B cell (primary cell): ENCODE measurements around the gene ZFYVE9. TPM values are rescaled to one million over a fixed set of nuclear protein-coding genes. Genes with fewer than 3 reads are reported as not detected.

ENCODE experiments used
- ATAC-seq: fragments of 200-7000 bp; cut with Tn5 transposase; one replicate; pipeline ENCODE4 v1.10.0; 2021; ENCODE audit warnings: low read depth, mild to moderate bottlenecking, moderate number of reproducible peaks, moderate library complexity
- CTCF ChIA-PET: fragments of 350-600 bp; sonication (Branson Sonifier 250); formaldehyde crosslinking; loops from one replicate; lab custom pipeline; 2021; ENCODE audit warnings: antibody characterized with exemption, inconsistent platforms; lab: Charles Lee
- POLR2A ChIA-PET: fragments of 350-600 bp; sonication (Branson Sonifier 250); formaldehyde crosslinking; loops from one replicate; lab custom pipeline; 2021; ENCODE audit warnings: antibody characterized with exemption; lab: Charles Lee
- DNase-seq: peaks from one replicate; pipeline ENCODE4 v3.0.0; 2013
- H2AFZ ChIP-seq: 2 replicates; pipeline ENCODE4 v1.6.1; 2012; ENCODE audit warnings: mild to moderate bottlenecking, low read depth, low read length; ENCODE audit not compliant: insufficient read depth, poor library complexity, severe bottlenecking
- H3K27ac ChIP-seq, 2 donors: 1 replicate in 1 of 2; 2 replicates in 1 of 2; pipeline ENCODE4 v1.5.1; 2012 to 2013; ENCODE audit warnings: low read length in 2 of 2, mild to moderate bottlenecking in 2 of 2, moderate library complexity in 1 of 2
- H3K27me3 ChIP-seq, 4 experiments: fragments of 200-600 bp in 1 of 4; sonication (generic) in 1 of 4; replicated peaks in 1 of 4; 1 replicate in 2 of 4; 2 replicates in 2 of 4; pipeline versions ENCODE4 v1.6.1 to v1.7.0; 2013 to 2016; ENCODE audit warnings: low read length in 3 of 4, mild to moderate bottlenecking in 2 of 4, mixed read lengths in 1 of 4, moderate library complexity in 1 of 4; ENCODE audit not compliant: insufficient read depth in 4 of 4, control insufficient read depth in 3 of 4; ENCODE audit errors: control extremely low read depth in 1 of 4
- H3K36me3 ChIP-seq, 2 experiments: replicated peaks in 1 of 2; 1 replicate in 1 of 2; 2 replicates in 1 of 2; pipeline versions ENCODE4 v1.6.1 to v1.7.1; 2013; ENCODE audit warnings: low read length in 1 of 2; ENCODE audit not compliant: insufficient read depth in 2 of 2, control insufficient read depth in 1 of 2; ENCODE audit errors: control extremely low read depth in 1 of 2, extremely low read depth in 1 of 2
- H3K4me1 ChIP-seq, 2 donors: fragments of 200-600 bp in 1 of 2; sonication (generic) in 1 of 2; 1 replicate in 1 of 2; 2 replicates in 1 of 2; pipeline versions ENCODE4 v1.5.1 to v1.6.1; 2013 to 2017; ENCODE audit warnings: low read length in 2 of 2; ENCODE audit not compliant: control insufficient read depth in 2 of 2, insufficient read depth in 2 of 2
- H3K4me2 ChIP-seq: replicated peaks from 2 replicates; pipeline ENCODE3; 2012; ENCODE audit warnings: mild to moderate bottlenecking, low read depth, low read length; ENCODE audit not compliant: poor library complexity, severe bottlenecking
- H3K4me3 ChIP-seq, 5 experiments: fragments of 200-600 bp in 1 of 5; sonication (generic) in 1 of 5; 1 replicate in 3 of 5; 2 replicates in 2 of 5; pipeline versions ENCODE4 v1.5.1 to v1.7.0; 2011 to 2016; ENCODE audit warnings: low read length in 4 of 5, mild to moderate bottlenecking in 4 of 5, low read depth in 2 of 5, control low read depth in 1 of 5, moderate library complexity in 1 of 5; ENCODE audit not compliant: insufficient read depth in 1 of 5; ENCODE audit errors: control extremely low read depth in 1 of 5, extremely low read depth in 1 of 5
- H3K79me2 ChIP-seq: fragments of 200-600 bp; sonication (generic); one replicate; pipeline ENCODE4 v1.6.0; 2016; ENCODE audit warnings: low read length; ENCODE audit not compliant: control insufficient read depth, insufficient read depth
- H3K9ac ChIP-seq: fragments of 200-600 bp; sonication (generic); 2 replicates; pipeline ENCODE4 v1.6.1; 2017; ENCODE audit warnings: mild to moderate bottlenecking, low read length, moderate library complexity
- H3K9me3 ChIP-seq, 3 donors: one replicate each; pipeline versions ENCODE4 v1.6.1 to v1.7.1; 2013; ENCODE audit warnings: low read length in 2 of 3; ENCODE audit not compliant: control insufficient read depth in 2 of 3, insufficient read depth in 1 of 3; ENCODE audit errors: control extremely low read depth in 1 of 3
- H4K20me1 ChIP-seq: 2 replicates; pipeline ENCODE4 v1.6.0; 2012; ENCODE audit warnings: mild to moderate bottlenecking, low read length; ENCODE audit not compliant: insufficient read depth, control insufficient read depth, poor library complexity, severe bottlenecking
- H3K27ac Mint-ChIP-seq: one replicate; pipeline ENCODE4 v1.8.0; 2021; ENCODE audit warnings: mixed read lengths
- H3K27me3 Mint-ChIP-seq: one replicate; pipeline ENCODE4 v1.8.0; 2021; ENCODE audit warnings: mixed read lengths
- H3K4me1 Mint-ChIP-seq: one replicate; pipeline ENCODE4 v1.8.0; 2021; ENCODE audit warnings: mixed read lengths
- H3K4me3 Mint-ChIP-seq: one replicate; pipeline ENCODE4 v1.8.0; 2021; ENCODE audit warnings: mixed read lengths
- H3K9me3 Mint-ChIP-seq: one replicate; pipeline ENCODE4 v1.8.0; 2022; ENCODE audit warnings: mixed read lengths; ENCODE audit not compliant: insufficient read depth
- CTCF ChIP-seq: fragments of 200-600 bp; IDR thresholded peaks from one replicate; pipeline ENCODE4 v1.8.0; 2022; ENCODE audit warnings: antibody characterized with exemption, mild to moderate bottlenecking
- EZH2 ChIP-seq: IDR thresholded peaks from 2 replicates; pipeline ENCODE4 v1.6.1; 2012; ENCODE audit warnings: borderline replicate concordance, low read depth, mild to moderate bottlenecking, moderate library complexity, low read length; ENCODE audit not compliant: insufficient read depth, poor library complexity, severe bottlenecking
- WGBS: methylation state at CpG from one replicate; pipeline ENCODE4 v1.1.5; 2013; ENCODE audit warnings: missing lambda C conversion rate; ENCODE audit not compliant: insufficient coverage; 5-methylcytosine and 5-hydroxymethylcytosine counted together
- intact Hi-C: fragments of 100-400 bp; cut with micrococcal nuclease; formaldehyde crosslinking; loops from one replicate; pipeline ENCODE4 v1.10.0; 2022
- polyA plus RNA-seq: library from polyadenylated mRNA; depleted of rRNA; stranded (reverse); fragments of >200 nt; gene quantifications from 2 replicates; pipeline ENCODE4 v1.2.3, GENCODE V29; 2012
- total RNA-seq, 2 donors: library from RNA; stranded (reverse); fragments of 120-200 nt in 1 of 2; gene quantifications; 1 replicate in 1 of 2; 2 replicates in 1 of 2; pipeline versions ENCODE4 v1.2.3 to v1.2.4, GENCODE V29; 2013 to 2022

Gene ZFYVE9
- total and polyA plus RNA-seq, 2 donors (not counting 1 experiment from before 2014, with no cell fraction given), result 0.16 to 3.3 TPM

DNA sequence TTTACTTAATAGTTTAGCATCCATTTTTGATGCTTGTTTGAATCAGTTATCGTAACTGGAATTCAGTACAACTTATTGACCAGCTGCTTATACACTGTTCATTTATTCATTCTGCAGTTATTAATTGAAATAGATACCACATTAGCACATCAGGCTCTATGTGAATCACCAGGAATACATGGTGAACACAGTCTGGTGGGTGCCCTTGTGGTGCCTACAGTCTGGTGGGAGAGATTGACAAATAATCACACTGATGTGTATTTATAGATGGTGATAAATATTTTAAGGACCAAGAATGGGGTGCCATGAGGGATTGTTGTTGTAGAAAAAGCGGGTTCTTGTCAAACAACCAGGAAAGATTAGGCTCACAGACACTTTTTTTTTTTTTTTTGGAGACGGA lies 87.6 kb downstream of the ZFYVE9 start:
- H3K27me3 ChIP-seq, result peaks cover 0 to 71% (median 58%) of the 10 kb centered on the region in 4 experiments
- no peak overlapping the region for H3K9ac ChIP-seq
- no peak overlapping the region for H3K4me2 ChIP-seq
- H3K9me3 ChIP-seq, result peaks cover 0 to 20% (median 17%) of the 10 kb centered on the region in 3 donors
- no peak for TF ChIP-seq CTCF
- TF ChIP-seq EZH2, result no peak
- peaks cover 71% of the 10 kb centered on the region for H3K27me3 Mint-ChIP-seq
- no peaks in the 10 kb centered on the region for H4K20me1 ChIP-seq
- peaks cover 12% of the 10 kb centered on the region for H3K9me3 Mint-ChIP-seq
- WGBS, result no CpG with 5 or more reads among the region's 3 CpGs
- ChIA-PET CTCF (no interaction called here), POLR2A (no interaction called here)
- no peaks in the 10 kb centered on the region for H3K36me3 ChIP-seq
- intact Hi-C loops, result no loop called here
- no peaks in the 10 kb centered on the region for H3K79me2 ChIP-seq
- H3K4me3 ChIP-seq, result no peak overlapping the region
- no peak overlapping the region for H3K27ac ChIP-seq
- no peak for ATAC-seq
- no peak overlapping the region for H3K27ac Mint-ChIP-seq
- H3K4me1 ChIP-seq, result no peaks in the 10 kb centered on the region
- DNase-seq, result no peak
- H3K4me1 Mint-ChIP-seq, result no peaks in the 10 kb centered on the region
- no peak overlapping the region for H2AFZ ChIP-seq
- H3K4me3 Mint-ChIP-seq, result no peak overlapping the region

DNA sequence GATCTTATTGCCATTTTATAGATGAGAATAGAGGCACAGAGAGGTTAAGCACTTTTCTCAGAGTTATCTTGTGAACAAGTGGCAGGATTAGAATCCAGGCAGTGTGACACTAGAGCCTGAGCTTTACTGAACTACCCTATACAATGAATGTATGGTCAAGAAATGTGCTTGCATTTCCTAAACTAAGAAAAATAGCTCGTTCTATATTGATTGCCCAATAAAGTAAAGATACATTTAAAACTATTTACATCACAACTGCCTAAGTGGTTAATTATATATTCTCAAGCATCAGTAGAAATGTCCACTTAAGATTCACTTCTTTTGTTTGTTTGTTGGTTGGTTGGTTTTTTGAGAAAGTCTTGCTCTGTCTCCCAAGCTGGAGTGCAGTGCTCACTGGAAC lies 91.6 kb downstream of the ZFYVE9 start:
- Histone ChIP-seq H3K79me2 (no peaks in the 10 kb centered on the region), H3K4me2 (no peak overlapping the region), H3K27ac (no peak overlapping the region), H3K27me3 (peaks cover 6 to 86% (median 53%) of the 10 kb centered on the region in 4 experiments), H4K20me1 (no peaks in the 10 kb centered on the region), H3K9ac (no peak overlapping the region), H3K36me3 (no peaks in the 10 kb centered on the region), H3K4me3 (no peak overlapping the region), H2AFZ (no peak overlapping the region), H3K4me1 (peaks cover 0 to 7% of the 10 kb centered on the region in 2 donors), H3K9me3 (no peaks in the 10 kb centered on the region)
- ChIA-PET CTCF (interaction anchor here (0.6 kb wide), 1 partner anchor 135 kb away, joined by 3 read pairs; no protein-coding TSS in a partner anchor), POLR2A (no interaction called here)
- Mint-ChIP-seq H3K9me3 (peaks cover 1% of the 10 kb centered on the region), H3K27ac (no peak overlapping the region), H3K4me1 (no peaks in the 10 kb centered on the region), H3K27me3 (peaks cover 76% of the 10 kb centered on the region), H3K4me3 (no peak overlapping the region)
- DNase-seq, result no peak
- intact Hi-C loops, result no loop called here
- TF ChIP-seq EZH2 (no peak), CTCF (no peak)
- WGBS, result no CpG with 5 or more reads among the region's 1 CpG
- no peak for ATAC-seq
